ENCODE results near the gene SLC22A4. TPM values are rescaled to one million over a fixed set of nuclear protein-coding genes. Genes with fewer than 3 reads are reported as not detected.

Gene SLC22A4
- polyA plus RNA-seq, 1 donor (not counting 4 experiments of a cell fraction or from before 2014, with no cell fraction given), result 1.4 TPM

- Histone ChIP-seq H3K4me3 (ENCODE audit: control insufficient read depth in 2 of 3, extremely low read depth in 1 of 3, insufficient read depth in 2 of 3, low read depth in 1 of 3, low read length in 3 of 3) (no peak overlapping the region), H3K9me3 (ENCODE audit: control insufficient read depth, low read depth, low read length) (no peaks in the 10 kb centered on the region), H3K9me1 (ENCODE audit: control insufficient read depth, extremely low read depth, insufficient read depth, low read length) (no peaks in the 10 kb centered on the region), H3K36me3 (ENCODE audit: control insufficient read depth in 2 of 2, extremely low read depth in 1 of 2, insufficient read depth in 2 of 2, low read length in 2 of 2) (peaks cover 2 to 4% of the 10 kb centered on the region in 2 experiments), H2AFZ (ENCODE audit: control insufficient read depth, low read length) (no peak overlapping the region), H3K79me2 (ENCODE audit: control insufficient read depth, insufficient read depth, low read length) (no peaks in the 10 kb centered on the region), H4K20me1 (ENCODE audit: control insufficient read depth, extremely low read depth, insufficient read depth, low read length) (no peaks in the 10 kb centered on the region), H3K4me2 (ENCODE audit: control insufficient read depth, extremely low read depth, insufficient read depth, low read depth, low read length) (no peak overlapping the region), H3K4me1 (ENCODE audit: control insufficient read depth, extremely low read depth, insufficient read depth, low read length) (no peaks in the 10 kb centered on the region), H3K27me3 (ENCODE audit: control insufficient read depth, extremely low read depth, insufficient read depth, low read length) (no peaks in the 10 kb centered on the region), H3K27ac (ENCODE audit: control insufficient read depth, insufficient read depth, low read length) (no peak overlapping the region), H3K9ac (ENCODE audit: control insufficient read depth, extremely low read depth, insufficient read depth, low read length) (no peak overlapping the region)
- DNase-seq (ENCODE audit: low read depth, low spot score) (no peak), FAIRE-seq (no peak)
- dilution Hi-C loops (cut with MboI; ENCODE audit: extremely low pct_ligation_motif_present, low sequenced_read_pairs), result no loop called here
- no peak for TF ChIP-seq EZH2 (IDR thresholded peaks at IDR 0.05; ENCODE audit: low read length)
- no peak for TF ChIP-seq CTCF (optimal IDR thresholded peaks at IDR 0.05 in 1 of 3, IDR thresholded peaks at IDR 0.05 in 1 of 3, conservative IDR thresholded peaks at IDR 0.05 in 1 of 3; ENCODE audit: extremely low read depth in 1 of 3, insufficient read depth in 2 of 3, low read length in 3 of 3)
Measured at GRCh38 chr5:132309679-132310078, 15.5 kb downstream of the SLC22A4 start.

- H3K36me3 ChIP-seq (ENCODE audit: control insufficient read depth in 2 of 2, extremely low read depth in 1 of 2, insufficient read depth in 2 of 2, low read length in 2 of 2), result peaks cover 2 to 4% of the 10 kb centered on the region in 2 experiments
- H3K9me1 ChIP-seq (ENCODE audit: control insufficient read depth, extremely low read depth, insufficient read depth, low read length), result no peaks in the 10 kb centered on the region
- no peak overlapping the region for H2AFZ ChIP-seq (ENCODE audit: control insufficient read depth, low read length)
- H3K4me3 ChIP-seq (ENCODE audit: control insufficient read depth in 2 of 3, extremely low read depth in 1 of 3, insufficient read depth in 2 of 3, low read depth in 1 of 3, low read length in 3 of 3), result no peak overlapping the region
- no peaks in the 10 kb centered on the region for H4K20me1 ChIP-seq (ENCODE audit: control insufficient read depth, extremely low read depth, insufficient read depth, low read length)
- H3K27me3 ChIP-seq (ENCODE audit: control insufficient read depth, extremely low read depth, insufficient read depth, low read length), result no peaks in the 10 kb centered on the region
- TF ChIP-seq CTCF (optimal IDR thresholded peaks at IDR 0.05 in 1 of 3, IDR thresholded peaks at IDR 0.05 in 1 of 3, conservative IDR thresholded peaks at IDR 0.05 in 1 of 3; ENCODE audit: extremely low read depth in 1 of 3, insufficient read depth in 2 of 3, low read length in 3 of 3), result no peak
- no peak for TF ChIP-seq EZH2 (IDR thresholded peaks at IDR 0.05; ENCODE audit: low read length)
- FAIRE-seq (no peak), DNase-seq (ENCODE audit: low read depth, low spot score) (no peak)
- H3K79me2 ChIP-seq (ENCODE audit: control insufficient read depth, insufficient read depth, low read length), result no peaks in the 10 kb centered on the region
- H3K9ac ChIP-seq (ENCODE audit: control insufficient read depth, extremely low read depth, insufficient read depth, low read length), result no peak overlapping the region
- H3K4me2 ChIP-seq (ENCODE audit: control insufficient read depth, extremely low read depth, insufficient read depth, low read depth, low read length), result no peak overlapping the region
- dilution Hi-C loops (cut with MboI; ENCODE audit: extremely low pct_ligation_motif_present, low sequenced_read_pairs), result no loop called here
- no peak overlapping the region for H3K27ac ChIP-seq (ENCODE audit: control insufficient read depth, insufficient read depth, low read length)
- no peaks in the 10 kb centered on the region for H3K4me1 ChIP-seq (ENCODE audit: control insufficient read depth, extremely low read depth, insufficient read depth, low read length)
- H3K9me3 ChIP-seq (ENCODE audit: control insufficient read depth, low read depth, low read length), result no peaks in the 10 kb centered on the region
Measured at GRCh38 chr5:132310141-132310834, 16.1 kb downstream of the SLC22A4 start.
